Activated T-cell treated with anti-CD3 and anti-CD28 coated beads, Interleukin-2, amount 50 U/mL, for 24 hours (primary cell): ENCODE results near the gene TEDC2.
A peak's percentile ranks its signal among the peaks of the same experiment; 100 is the strongest.

Source experiments
- DNase-seq: peaks from one replicate; pipeline ENCODE4 v3.0.0-alpha.2; 2020
- H3K27ac Mint-ChIP-seq: 2 replicates; pipeline ENCODE4 v1.8.0; 2020; ENCODE audit warnings: mild to moderate bottlenecking, mixed read lengths
- H3K27me3 Mint-ChIP-seq: 2 replicates; pipeline ENCODE4 v1.8.0; 2020; ENCODE audit warnings: mixed read lengths
- H3K36me3 Mint-ChIP-seq: 2 replicates; pipeline ENCODE4 v1.8.0; 2020; ENCODE audit warnings: low read depth, mixed read lengths
- H3K4me1 Mint-ChIP-seq: 2 replicates; pipeline ENCODE4 v1.8.0; 2020; ENCODE audit warnings: low read depth, mixed read lengths
- H3K4me3 Mint-ChIP-seq: 2 replicates; pipeline ENCODE4 v1.8.0; 2020; ENCODE audit warnings: mild to moderate bottlenecking, moderate library complexity, mixed read lengths
- H3K9me3 Mint-ChIP-seq: 2 replicates; pipeline ENCODE4 v1.8.0; 2020; ENCODE audit warnings: mixed read lengths

Gene TEDC2

DNA sequence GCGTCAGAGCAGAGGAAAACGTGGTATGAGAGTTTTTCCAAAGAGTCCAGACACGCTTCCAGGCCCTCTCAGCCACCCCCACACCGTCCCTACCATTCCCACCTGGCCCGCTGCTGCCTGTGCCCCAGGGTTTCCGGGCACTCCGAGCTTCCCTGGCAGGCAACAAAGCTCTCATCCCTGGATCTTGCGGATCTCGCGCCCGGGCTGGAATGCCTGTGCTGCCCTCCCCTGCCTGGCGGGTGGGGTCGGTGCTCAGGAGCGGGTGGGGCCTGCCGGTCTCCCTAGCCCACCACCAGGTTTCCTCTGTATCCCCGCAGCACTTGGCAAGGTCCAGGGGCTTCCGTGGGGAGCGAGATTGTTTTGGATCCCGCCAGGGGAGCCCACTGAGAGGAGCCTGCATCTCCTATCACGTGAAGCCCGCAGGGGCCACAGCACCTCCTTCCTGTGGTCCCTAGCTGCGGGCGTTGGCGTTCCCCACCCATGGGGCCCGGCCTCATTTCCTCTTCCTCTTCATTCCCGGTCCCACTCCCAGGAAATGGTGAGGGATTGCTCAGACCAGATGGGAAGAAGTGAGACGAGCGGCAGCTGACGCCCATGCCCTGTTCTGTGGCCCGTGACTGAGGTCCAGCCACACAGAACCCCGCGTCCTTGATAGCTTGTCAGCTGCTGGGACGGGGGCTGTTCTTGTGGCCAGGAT, 26.1 kb downstream of the TEDC2 start:
- H3K4me3 Mint-ChIP-seq: no peak overlapping the region
- no peaks in the 10 kb centered on the region for H3K27me3 Mint-ChIP-seq
- no peak for DNase-seq
- peaks cover 5% of the 10 kb centered on the region for H3K36me3 Mint-ChIP-seq
- H3K9me3 Mint-ChIP-seq: no peaks in the 10 kb centered on the region
- H3K4me1 Mint-ChIP-seq: peaks cover 21% of the 10 kb centered on the region
- H3K27ac Mint-ChIP-seq: no peak overlapping the region

DNA sequence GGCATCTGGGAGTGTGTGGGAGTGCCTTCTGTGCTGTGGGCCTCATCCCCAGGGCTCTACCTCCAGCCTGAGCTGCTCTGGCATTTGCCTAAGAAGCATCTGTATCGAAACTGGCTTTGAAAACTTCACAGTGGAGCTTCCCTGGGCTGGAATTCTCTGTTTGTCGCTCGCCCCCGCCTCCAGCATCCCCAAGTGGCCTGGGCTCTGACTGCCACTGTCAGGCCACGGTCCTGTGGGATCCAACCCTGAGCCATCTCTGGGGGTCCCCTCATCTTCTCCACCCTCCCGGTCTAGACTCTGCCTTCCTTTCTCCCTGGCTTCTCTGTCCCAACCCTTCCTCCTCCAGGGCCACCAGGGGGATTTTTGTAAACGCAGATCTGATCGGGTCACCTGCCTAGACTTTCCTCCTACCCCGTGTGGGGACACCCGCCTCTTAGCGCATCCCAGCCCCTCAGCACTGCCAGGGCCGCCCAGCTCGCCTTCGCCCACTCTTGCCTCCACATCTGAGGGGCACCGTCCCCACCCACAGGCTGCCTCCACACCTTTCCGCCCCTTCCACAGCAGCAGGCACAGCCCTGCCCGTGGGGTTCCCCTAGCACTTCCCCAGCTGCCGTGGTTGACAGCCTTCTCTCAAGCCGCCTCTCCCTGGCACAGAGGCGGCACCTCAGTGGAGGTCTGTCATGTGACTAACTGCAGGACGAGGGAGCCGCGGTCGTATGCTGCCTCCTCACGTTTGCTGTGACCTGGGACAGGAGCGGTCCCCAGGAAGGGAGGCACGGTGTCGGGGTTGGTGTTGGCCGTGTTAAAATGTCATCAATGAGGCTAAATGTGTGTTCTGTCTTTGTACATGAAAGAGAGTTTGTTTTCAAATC, 27.0 kb downstream of the TEDC2 start:
- no peaks in the 10 kb centered on the region for H3K9me3 Mint-ChIP-seq
- peaks cover 5% of the 10 kb centered on the region for H3K36me3 Mint-ChIP-seq
- no peaks in the 10 kb centered on the region for H3K27me3 Mint-ChIP-seq
- DNase-seq: peak; percentile 76
- H3K4me1 Mint-ChIP-seq: peaks cover 21% of the 10 kb centered on the region
- peak overlapping the region; percentile 81 for H3K27ac Mint-ChIP-seq
- peak overlapping the region; percentile 44 for H3K4me3 Mint-ChIP-seq

DNA sequence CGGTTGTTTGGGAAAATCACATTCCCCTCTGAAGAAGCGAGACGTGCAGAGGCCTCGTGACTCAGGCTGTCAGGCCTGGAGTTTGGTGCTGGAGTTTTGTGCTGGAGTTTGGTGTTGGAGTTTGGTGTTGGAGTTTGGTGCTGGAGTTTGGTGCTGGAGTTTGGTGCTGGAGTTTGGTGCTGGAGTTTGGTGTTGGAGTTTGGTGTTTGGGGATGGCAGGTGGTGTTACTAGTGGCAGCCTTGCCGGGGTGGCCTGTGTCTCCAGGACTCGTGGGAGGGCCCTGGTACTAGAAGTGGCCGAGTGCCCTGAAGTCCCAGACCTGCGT, 27.6 kb downstream of the TEDC2 start:
- Mint-ChIP-seq H3K9me3 (no peaks in the 10 kb centered on the region), H3K4me3 (peak overlapping the region; percentile 44), H3K27ac (peak overlapping the region; percentile 81), H3K4me1 (peaks cover 21% of the 10 kb centered on the region), H3K27me3 (no peaks in the 10 kb centered on the region), H3K36me3 (peaks cover 5% of the 10 kb centered on the region)
- no peak for DNase-seq

DNA sequence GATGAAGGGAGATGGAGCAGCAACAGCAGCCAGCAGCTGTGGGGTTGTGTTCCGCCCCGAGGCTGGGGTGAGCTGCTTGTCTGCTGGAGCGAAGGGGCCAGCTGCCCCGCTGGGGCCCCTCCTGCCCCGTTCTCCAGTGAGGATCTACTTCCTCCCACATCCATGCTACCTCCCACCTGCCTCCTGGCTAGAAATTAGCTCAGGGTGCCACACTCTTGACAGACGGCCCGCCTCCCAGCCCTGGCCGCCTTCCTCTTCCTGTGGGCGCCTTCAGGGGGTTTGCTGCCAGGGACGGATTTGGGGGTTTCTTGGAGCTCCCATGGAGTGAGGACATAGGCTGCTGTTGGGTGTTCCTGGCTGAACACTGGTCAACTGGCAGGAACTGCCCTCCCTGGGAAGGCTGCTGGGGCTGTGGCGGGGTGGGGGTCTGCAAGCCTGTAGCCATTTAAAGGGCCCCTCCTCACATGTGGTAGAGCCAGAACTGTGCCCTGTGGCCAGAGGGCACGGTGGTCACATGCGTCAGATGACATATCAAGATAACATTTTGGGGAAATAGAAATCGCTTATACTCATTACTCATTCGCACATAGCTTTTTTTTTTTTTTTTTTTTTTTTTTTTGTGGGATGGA, 28.1 kb downstream of the TEDC2 start:
- no peaks in the 10 kb centered on the region for H3K9me3 Mint-ChIP-seq

DNA sequence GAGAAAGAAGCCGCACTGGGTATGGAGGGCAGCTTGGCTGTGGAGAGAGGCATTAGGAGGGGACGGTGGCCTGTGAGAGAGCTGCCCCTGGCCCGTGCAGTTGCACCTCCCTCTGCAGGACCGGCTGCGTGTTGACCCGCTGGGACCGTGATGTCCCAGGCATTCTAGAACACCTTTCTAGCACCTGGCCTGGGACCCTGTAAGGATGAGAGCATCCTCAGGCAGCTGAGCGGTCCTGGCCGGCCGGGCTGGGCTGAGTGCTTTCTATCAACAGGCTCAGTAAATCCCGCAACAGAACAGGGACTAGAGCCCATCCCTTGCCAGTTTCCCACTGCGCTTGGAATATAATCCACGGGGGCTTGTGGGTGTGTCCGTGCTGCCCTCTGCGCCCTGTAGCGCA, 29.7 kb downstream of the TEDC2 start:
- H3K4me1 Mint-ChIP-seq: peaks cover 21% of the 10 kb centered on the region
- H3K9me3 Mint-ChIP-seq: no peaks in the 10 kb centered on the region
- DNase-seq: no peak
- H3K36me3 Mint-ChIP-seq: peaks cover 5% of the 10 kb centered on the region
- no peaks in the 10 kb centered on the region for H3K27me3 Mint-ChIP-seq
- H3K4me3 Mint-ChIP-seq: no peak overlapping the region
- no peak overlapping the region for H3K27ac Mint-ChIP-seq

More for the DNA sequence above, 28.1 kb downstream of the TEDC2 start:
- DNase-seq: no peak
- peaks cover 21% of the 10 kb centered on the region for H3K4me1 Mint-ChIP-seq
- H3K27ac Mint-ChIP-seq: no peak overlapping the region
- H3K36me3 Mint-ChIP-seq: peaks cover 5% of the 10 kb centered on the region
- H3K27me3 Mint-ChIP-seq: no peaks in the 10 kb centered on the region
- no peak overlapping the region for H3K4me3 Mint-ChIP-seq

DNA sequence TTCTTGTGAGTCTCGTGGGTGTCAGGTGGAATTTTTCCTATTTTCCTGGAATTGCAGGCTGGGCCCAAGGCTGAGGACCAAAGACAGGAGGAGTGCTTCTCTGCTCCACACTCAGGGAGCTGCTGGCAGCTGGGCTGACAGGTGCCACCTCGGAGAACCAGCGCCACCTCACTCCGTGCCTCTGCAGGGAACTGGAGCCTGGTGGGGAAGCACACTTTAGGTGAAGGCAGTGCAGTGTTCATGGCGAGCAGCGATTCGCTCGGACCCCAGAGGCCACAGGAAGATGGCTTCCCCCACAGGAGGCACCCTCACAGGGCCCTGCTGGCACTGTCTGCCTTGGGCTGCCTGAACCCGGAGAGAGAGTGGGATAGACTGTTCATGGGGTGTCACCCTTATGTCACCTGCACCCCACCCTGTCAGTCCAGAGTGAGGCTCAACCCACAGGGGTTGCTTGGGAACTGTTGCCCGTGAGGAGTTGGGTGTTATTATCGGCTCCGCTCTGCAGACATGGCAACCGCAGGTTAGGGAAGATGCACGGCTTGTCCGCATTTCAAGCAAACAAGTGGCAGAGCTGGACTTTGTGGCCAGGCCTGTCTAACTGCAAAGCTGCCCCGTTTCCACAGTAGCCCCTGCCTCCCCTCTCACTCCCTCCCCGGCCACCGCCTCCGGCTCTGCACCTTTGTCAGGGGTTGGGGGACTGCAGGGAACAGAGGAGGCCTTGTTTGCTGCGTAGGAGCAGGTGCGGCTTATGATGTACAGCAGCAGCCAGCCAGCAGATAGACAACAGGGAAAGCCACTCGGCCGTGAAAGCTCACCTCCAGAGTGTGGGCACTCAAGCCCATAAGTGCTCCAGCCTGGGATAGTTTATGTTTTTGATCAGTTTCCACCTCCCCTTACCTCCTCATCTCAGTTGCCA, 30.5 kb downstream of the TEDC2 start:
- Mint-ChIP-seq H3K36me3 (peaks cover 5% of the 10 kb centered on the region), H3K9me3 (no peaks in the 10 kb centered on the region), H3K27ac (no peak overlapping the region), H3K4me1 (peaks cover 21% of the 10 kb centered on the region), H3K4me3 (no peak overlapping the region), H3K27me3 (no peaks in the 10 kb centered on the region)
- no peak for DNase-seq

DNA sequence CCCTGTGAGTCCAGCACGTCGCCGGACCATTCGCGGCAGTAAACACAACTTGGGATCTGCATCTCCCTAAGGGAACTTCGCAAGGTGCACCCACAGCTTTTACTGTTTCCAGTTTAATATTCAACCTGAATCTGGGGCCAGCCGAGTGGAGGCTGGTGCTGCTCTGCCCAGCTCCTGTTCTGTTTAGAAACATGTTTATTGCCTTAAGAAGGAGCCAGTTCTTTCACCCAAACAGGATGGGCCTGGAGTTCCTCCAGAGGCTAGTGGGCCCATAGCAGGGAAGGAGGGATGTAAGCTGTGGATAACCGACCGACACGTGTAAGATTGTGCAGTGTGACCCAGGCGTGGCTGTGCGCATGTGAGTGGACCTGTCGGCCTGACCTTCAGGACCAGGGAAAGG, 32.4 kb downstream of the TEDC2 start:
- H3K9me3 Mint-ChIP-seq: no peaks in the 10 kb centered on the region
- peaks cover 8% of the 10 kb centered on the region for H3K4me1 Mint-ChIP-seq
- H3K27me3 Mint-ChIP-seq: no peaks in the 10 kb centered on the region
- no peak overlapping the region for H3K4me3 Mint-ChIP-seq
- peaks cover 20% of the 10 kb centered on the region for H3K36me3 Mint-ChIP-seq
- DNase-seq: no peak
- H3K27ac Mint-ChIP-seq: no peak overlapping the region

DNA sequence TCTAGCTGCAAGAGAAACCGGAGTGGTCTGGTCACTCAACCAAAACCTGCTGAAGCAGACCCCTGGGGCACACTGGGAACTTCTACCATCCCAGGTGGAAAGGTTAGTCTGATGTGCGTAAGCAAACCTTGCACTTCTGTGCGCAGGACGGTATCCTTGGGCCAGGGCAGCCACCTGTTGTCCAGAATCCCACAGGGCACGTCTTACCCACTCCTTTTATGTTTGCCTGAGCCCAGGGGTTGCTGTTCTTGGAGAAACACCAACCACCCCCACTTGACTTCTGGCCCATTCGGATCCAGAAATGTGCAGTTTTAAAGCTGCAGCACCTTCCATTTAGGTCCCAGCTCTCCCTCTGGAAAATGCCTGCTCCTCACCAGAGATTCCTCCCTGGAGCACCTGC, 33.7 kb downstream of the TEDC2 start:
- Mint-ChIP-seq H3K27me3 (no peaks in the 10 kb centered on the region), H3K36me3 (peaks cover 33% of the 10 kb centered on the region), H3K9me3 (no peaks in the 10 kb centered on the region), H3K4me3 (no peak overlapping the region), H3K4me1 (no peaks in the 10 kb centered on the region), H3K27ac (no peak overlapping the region)
- DNase-seq: no peak

DNA sequence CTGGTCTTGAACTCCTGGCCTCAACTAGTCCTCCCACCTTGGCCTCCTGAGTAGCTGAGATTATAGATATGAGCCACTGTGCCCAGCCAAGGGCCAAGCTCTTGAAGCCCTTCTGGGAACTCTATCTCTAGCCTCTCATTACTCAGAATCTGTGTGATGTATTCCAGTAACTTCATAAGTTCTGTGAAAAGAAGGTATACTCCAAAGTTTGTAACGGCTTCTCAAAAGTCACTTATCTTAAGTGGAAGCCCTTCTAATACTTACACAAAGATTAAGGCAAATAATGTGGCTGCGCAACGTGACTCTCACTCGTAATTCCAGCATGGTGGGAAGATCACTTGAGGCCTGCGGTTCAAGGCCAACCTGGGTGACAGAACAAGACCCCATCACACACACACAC, 34.7 kb downstream of the TEDC2 start:
- Mint-ChIP-seq H3K27me3 (no peaks in the 10 kb centered on the region), H3K9me3 (no peaks in the 10 kb centered on the region), H3K36me3 (peaks cover 34% of the 10 kb centered on the region), H3K4me3 (no peak overlapping the region), H3K4me1 (no peaks in the 10 kb centered on the region), H3K27ac (no peak overlapping the region)
- no peak for DNase-seq

DNA sequence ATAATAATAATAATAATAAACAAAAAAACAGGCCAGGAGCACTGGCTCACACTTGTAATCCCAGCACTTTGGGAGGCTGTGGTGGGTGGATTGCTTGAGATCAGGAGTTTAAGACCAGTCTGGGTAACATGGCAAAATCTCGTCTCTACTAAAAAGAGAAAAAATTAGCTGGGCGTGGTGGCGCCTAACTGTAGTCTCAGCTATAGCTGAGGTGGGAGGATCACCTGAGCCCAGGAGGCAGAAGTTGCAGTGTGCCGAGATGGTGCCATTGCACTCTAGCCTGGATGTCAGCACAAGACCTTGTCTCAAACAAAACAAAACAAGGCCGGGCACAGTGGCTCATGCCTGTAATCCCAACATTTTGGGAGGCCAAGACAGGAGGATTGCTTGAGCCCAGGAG, 35.1 kb downstream of the TEDC2 start:
- Mint-ChIP-seq H3K36me3 (peaks cover 34% of the 10 kb centered on the region), H3K9me3 (no peaks in the 10 kb centered on the region), H3K27ac (no peak overlapping the region), H3K27me3 (no peaks in the 10 kb centered on the region), H3K4me1 (no peaks in the 10 kb centered on the region), H3K4me3 (no peak overlapping the region)
- DNase-seq: no peak

DNA sequence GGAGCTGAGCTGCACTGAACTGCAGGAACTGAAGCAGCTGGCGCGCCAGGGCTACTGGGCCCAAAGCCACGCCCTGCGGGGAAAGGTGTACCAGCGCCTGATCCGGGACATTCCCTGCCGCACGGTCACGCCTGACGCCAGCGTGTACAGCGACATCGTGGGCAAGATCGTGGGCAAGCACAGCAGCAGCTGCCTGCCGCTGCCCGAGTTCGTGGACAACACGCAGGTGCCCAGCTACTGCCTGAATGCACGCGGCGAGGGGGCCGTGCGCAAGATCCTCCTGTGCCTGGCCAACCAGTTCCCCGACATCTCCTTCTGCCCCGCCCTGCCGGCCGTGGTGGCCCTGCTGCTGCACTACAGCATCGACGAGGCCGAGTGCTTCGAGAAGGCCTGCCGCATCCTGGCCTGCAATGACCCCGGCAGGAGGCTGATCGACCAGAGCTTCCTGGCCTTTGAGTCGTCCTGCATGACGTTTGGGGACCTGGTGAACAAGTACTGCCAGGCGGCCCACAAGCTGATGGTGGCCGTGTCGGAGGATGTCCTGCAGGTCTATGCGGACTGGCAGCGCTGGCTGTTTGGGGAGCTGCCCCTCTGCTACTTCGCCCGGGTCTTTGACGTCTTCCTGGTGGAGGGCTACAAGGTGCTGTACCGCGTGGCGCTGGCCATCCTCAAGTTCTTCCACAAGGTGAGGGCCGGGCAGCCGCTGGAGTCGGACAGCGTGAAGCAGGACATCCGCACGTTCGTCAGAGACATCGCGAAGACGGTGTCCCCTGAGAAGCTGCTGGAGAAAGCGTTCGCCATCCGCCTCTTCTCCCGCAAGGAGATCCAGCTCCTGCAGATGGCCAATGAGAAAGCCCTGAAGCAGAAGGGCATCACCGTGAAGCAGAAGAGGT, 36.6 kb downstream of the TEDC2 start:
- Mint-ChIP-seq H3K9me3 (no peaks in the 10 kb centered on the region), H3K4me1 (no peaks in the 10 kb centered on the region), H3K4me3 (no peak overlapping the region), H3K27ac (peak overlapping the region; percentile 6), H3K36me3 (peaks cover 36% of the 10 kb centered on the region), H3K27me3 (no peaks in the 10 kb centered on the region)
- no peak for DNase-seq

DNA sequence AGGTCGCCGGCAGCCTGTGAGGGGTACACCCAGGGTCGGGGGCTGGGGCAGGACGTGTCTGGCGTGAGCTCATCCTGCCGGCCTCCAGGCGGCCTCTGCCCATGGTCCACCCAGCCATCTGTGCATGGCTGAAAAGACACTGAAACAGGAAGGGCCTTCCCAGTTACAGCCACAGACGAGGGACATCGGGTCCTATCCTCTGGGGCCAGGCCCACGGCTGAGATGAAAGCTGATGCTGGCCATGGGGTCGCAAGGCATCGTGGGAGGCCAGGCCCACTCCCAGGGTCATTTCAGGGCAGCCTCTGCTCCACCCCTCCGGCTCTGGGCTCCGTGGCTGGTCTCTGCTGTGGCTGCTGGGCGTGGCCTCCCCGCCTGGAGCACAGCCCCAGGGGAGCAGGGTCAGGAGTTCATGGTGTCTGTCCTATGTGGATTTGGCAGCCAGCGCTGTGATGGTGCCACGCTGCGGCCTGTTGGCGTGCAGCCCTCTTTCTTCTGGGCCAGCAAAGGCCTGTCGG, 37.3 kb downstream of the TEDC2 start:
- peaks cover 36% of the 10 kb centered on the region for H3K36me3 Mint-ChIP-seq
- H3K9me3 Mint-ChIP-seq: no peaks in the 10 kb centered on the region
- no peak overlapping the region for H3K27ac Mint-ChIP-seq
- DNase-seq: no peak
- no peak overlapping the region for H3K4me3 Mint-ChIP-seq
- no peaks in the 10 kb centered on the region for H3K4me1 Mint-ChIP-seq
- H3K27me3 Mint-ChIP-seq: no peaks in the 10 kb centered on the region

DNA sequence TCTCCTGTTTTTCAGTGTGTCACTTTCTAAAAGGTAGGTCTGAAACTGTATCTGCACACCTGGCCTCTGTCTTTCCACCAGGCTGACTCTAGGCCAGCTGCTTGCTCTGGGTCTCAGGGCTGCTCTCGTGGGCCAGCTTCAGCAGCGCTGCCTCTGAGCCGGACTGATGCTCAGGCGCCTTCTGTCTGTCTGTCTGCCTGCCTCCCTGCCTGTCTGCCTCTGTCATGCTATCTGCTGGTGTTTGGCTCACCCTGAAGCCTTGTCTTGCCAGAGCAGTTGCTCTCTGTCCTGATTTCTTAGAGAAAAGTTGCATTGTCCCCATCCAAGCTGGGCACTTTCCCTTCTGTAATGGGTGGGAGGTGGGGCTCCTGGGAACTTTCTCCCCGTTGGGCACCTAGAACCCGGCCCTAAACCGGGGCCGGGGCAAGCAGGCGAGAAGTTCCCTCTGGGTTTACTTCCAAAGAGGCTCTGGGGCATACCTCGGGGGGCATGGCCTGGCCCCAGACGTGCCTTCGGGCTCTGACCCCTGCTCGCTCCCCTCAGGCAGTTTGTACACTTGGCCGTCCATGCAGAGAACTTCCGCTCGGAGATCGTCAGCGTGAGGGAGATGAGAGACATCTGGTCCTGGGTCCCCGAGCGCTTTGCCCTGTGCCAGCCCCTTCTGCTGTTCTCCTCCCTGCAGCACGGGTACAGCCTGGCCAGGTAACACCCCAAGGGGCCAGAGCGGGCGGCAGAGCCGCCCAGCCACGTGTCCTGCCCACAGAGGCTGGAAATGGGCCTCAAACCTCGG, 38.0 kb downstream of the TEDC2 start:
- DNase-seq: no peak
- Mint-ChIP-seq H3K4me1 (no peaks in the 10 kb centered on the region), H3K9me3 (no peaks in the 10 kb centered on the region), H3K27me3 (no peaks in the 10 kb centered on the region), H3K4me3 (no peak overlapping the region), H3K27ac (no peak overlapping the region), H3K36me3 (peaks cover 36% of the 10 kb centered on the region)
